Measurements from ENCODE around the gene RIMS4. TPM values are rescaled to one million over a fixed set of nuclear protein-coding genes. Genes with fewer than 3 reads are reported as not detected.

Gene RIMS4
- total and polyA plus RNA-seq, 2 of the 8 experiments (the other 6 are each of a cell fraction or from before 2014, with no cell fraction given), result 13.3 to 44.2 TPM

DNA sequence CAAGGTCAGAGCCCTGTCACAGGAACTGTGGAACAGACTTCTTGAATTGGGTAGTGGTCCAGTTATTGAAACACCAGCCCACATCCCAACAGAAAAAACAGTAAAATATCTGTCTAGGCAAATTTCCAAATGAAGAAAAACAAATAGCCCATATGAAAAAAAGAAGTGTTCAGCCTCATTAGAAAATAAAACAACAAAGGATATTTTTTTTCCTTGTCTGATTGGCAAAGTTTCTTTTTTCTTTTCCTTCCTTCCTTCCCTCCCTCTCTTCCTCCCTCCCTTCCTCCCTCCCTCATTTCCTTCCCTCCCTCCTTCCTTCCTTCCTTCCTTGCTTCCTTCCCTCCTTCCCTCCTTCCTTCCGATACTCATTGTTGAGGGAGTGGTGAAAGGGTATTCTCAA is 20.6 kb upstream of the RIMS4 start (continued):
- TF ChIP-seq NRF1 (IDR thresholded peaks at IDR 0.05; ENCODE audit: low read depth, low read length) (no peak), YY1 (IDR thresholded peaks at IDR 0.05; ENCODE audit: low read depth, low read length) (no peak), KDM5A (IDR thresholded peaks at IDR 0.05; ENCODE audit: low read length) (no peak), JUN (IDR thresholded peaks at IDR 0.05; ENCODE audit: low read depth, low read length) (no peak), TBP (IDR thresholded peaks at IDR 0.05; ENCODE audit: low read depth, low read length) (no peak), EGR1 (IDR thresholded peaks at IDR 0.05; ENCODE audit: borderline replicate concordance, low read depth, low read length) (no peak)

Data from H1 (cell line).